Measurements from ENCODE around the gene LMNA. TPM values are rescaled to one million over a fixed set of nuclear protein-coding genes. Genes with fewer than 3 reads are reported as not detected.

Gene LMNA
- total RNA-seq, 1 experiment from 2014 or later, result 51.0 TPM

- Histone ChIP-seq H4K20me1 (ENCODE audit: control insufficient read depth, insufficient read depth, insufficient read length) (no peaks in the 10 kb centered on the region), H3K4me1 (ENCODE audit: insufficient read depth, low read length) (peaks cover 5% of the 10 kb centered on the region), H2BK20ac (ENCODE audit: low read depth, low read length, poor library complexity, severe bottlenecking) (no peak overlapping the region), H3K79me1 (ENCODE audit: insufficient read depth, low read depth, low read length, poor library complexity, severe bottlenecking) (no peaks in the 10 kb centered on the region), H2BK15ac (ENCODE audit: low read depth, low read length) (no peak overlapping the region), H2AFZ (ENCODE audit: low read length) (no peak overlapping the region), H2BK5ac (ENCODE audit: insufficient read length, low read length) (no peak overlapping the region), H3K23me2 (ENCODE audit: insufficient read length, low read depth, low read length, poor library complexity, severe bottlenecking) (no peaks in the 10 kb centered on the region), H3K56ac (ENCODE audit: insufficient read length, low read depth, low read length) (no peak overlapping the region), H3K23ac (ENCODE audit: insufficient read length, low read depth, low read length) (no peak overlapping the region), H3K4ac (ENCODE audit: low read depth, low read length) (no peak overlapping the region), H3K27ac (ENCODE audit: insufficient read length, low read depth, low read length) (no peak overlapping the region), H3K27me3 (ENCODE audit: insufficient read depth, low read length) (no peaks in the 10 kb centered on the region), H4K91ac (ENCODE audit: insufficient read length, low read depth, low read length) (no peak overlapping the region), H2BK120ac (ENCODE audit: low read depth, low read length, poor library complexity, severe bottlenecking) (no peak overlapping the region), H3K4me2 (ENCODE audit: insufficient read depth, insufficient read length, low read length) (no peak overlapping the region), H3K9ac (ENCODE audit: extremely low read depth, insufficient read length, low read length) (no peak overlapping the region), H4K5ac (ENCODE audit: insufficient read length, low read depth, low read length) (no peak overlapping the region), H4K8ac (replicated peaks; ENCODE audit: insufficient read length, low read depth, low read length) (no peak overlapping the region), H3K79me2 (ENCODE audit: insufficient read depth, low read length) (no peaks in the 10 kb centered on the region; the same call in 1 of the 2 replicates), H3K9me3 (ENCODE audit: control insufficient read depth, low read depth, low read length) (no peaks in the 10 kb centered on the region), H3K14ac (ENCODE audit: insufficient read depth, low read length) (no peak overlapping the region), H3K18ac (ENCODE audit: insufficient read length, low read depth, low read length) (no peak overlapping the region), H2AK5ac (ENCODE audit: insufficient read length, low read length) (no peak overlapping the region), H2BK12ac (ENCODE audit: insufficient read length, low read depth, low read length) (no peak overlapping the region), H3T11ph (ENCODE audit: low read length) (no peak overlapping the region)
- peaks cover 10 to 33% (median 28%) of the 10 kb centered on the region in 3 experiments; a peak in 6 of 7 replicates for H3K36me3 Mint-ChIP-seq (ENCODE audit: insufficient read depth in 1 of 3, low read depth in 3 of 3)
- H3K27me3 Mint-ChIP-seq (ENCODE audit: low read depth), result no peaks in the 10 kb centered on the region
- H3K9me3 Mint-ChIP-seq, result no peaks in the 10 kb centered on the region
- TF ChIP-seq CTCF (conservative IDR thresholded peaks at IDR 0.05), result no peak
- peak overlapping the region in 2 of 3 experiments; percentile 46 to 62; a peak in 4 of 7 replicates for H3K27ac Mint-ChIP-seq
- peaks cover 35 to 41% of the 10 kb centered on the region in 2 experiments for H3K4me1 Mint-ChIP-seq
- no peak for DNase-seq
- no peak overlapping the region; a peak in 1 of 5 replicates for H3K4me3 Mint-ChIP-seq
- no CpG with 5 or more reads among the region's 5 CpGs for WGBS (ENCODE audit: extremely low coverage, insufficient read length, low lambda C conversion rate)
Measured at GRCh38 chr1:156090138-156090839, 24.2 kb upstream of the LMNA start.

All from H9 (cell line).